SKM-1 (cell line): Measurements from ENCODE around the gene PELI2.
A peak's percentile ranks its signal among the peaks of the same experiment; 100 is the strongest.

ENCODE experiments used
- DNase-seq: peaks from one replicate; lab custom pipeline; 2025; ENCODE audit not compliant: unreplicated experiment; lab: John Stamatoyannopoulos, UW

The PELI2 gene

DNA sequence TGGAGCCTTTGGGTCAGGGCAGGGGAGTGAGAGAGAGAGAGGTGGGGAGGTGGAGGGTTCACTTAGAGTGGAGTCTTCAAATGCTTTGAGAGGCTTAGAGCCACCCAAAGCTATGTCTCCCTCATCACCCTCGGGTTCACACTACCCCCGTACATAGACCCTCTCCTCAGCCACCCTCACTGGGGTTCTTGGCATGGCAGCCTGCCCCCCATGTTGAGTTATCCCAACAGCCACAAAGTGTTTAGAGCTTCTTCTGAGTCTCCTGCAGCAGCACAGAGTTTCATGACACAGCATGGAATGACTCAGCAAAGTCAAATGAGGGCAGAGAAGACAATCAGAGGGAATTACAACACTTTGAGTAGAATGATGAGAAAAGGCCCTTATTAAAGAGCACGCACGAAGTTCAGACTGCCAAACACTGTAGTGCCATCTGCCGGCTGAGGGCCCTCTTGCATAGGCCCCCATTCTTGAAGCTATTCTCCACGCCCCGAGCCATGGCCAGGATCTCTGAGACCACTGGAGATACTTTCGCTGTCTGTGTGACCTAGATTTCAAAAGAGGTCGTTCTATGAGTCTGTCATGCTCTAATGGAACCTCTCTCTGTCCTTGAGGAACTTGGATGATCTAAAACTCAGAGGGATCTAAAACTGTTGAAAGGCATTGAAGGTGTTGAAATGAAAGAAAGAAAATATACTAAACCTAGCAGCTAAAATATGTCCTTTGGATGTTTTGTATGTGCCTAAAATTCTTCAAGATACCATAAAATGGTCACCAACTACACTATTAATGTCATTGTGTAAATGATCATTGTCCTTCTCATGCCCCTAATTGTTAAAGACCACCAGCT lies 221.9 kb downstream of the PELI2 start:
- DNase-seq: peak; percentile 3

DNA sequence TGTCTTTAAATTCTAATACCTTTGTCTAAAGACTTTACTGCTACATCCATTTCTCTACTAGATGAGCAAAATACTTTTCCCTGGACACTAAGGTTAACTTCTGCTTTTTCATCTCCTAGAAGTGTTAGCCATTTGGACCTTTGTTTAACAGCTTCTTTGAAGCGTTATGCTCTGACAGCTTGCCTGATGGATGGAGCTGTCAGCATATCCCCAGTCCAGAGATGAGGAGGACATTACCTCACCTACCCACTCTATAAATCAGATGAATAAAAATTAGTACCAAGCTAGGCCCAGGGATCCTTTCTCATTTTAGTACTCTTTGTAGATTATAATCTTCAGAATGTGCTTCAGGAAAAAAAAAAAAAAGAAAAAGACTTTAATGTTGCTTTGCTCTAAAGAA lies 222.7 kb downstream of the PELI2 start:
- DNase-seq: no peak

DNA sequence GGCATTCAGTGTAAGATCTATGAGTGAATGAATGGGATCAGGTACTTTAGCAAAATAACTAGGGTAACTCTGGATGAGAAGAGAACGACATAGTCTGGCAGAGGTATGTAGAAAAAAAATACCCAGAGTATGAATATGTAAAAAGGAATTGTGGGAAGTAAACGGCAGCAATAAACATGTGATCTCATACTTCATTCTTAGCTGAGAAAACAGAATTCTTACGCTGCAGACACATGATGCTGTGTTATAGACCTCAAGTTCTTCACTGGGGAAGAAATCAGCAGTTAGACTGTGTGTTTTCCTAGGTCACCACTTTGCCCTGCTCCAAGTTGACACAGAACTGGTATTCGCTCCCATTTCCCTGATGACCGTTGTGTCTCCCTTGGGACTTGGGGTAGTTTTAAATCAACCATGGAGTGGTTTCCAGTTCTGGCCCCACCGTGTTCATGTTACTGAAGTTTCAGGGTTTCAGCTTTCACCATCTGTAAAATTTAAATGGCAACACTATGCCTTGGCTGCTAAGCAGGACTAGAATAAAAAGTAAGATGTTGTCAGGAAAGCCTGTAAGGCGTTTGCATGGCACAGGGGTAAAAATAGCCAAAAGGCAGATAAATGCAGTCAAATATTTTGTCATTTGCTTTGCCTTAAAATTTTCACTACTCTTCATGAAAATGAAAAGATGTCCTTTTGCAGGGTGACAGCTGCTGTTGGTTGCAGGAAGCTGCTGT lies 223.7 kb downstream of the PELI2 start:
- DNase-seq: no peak

DNA sequence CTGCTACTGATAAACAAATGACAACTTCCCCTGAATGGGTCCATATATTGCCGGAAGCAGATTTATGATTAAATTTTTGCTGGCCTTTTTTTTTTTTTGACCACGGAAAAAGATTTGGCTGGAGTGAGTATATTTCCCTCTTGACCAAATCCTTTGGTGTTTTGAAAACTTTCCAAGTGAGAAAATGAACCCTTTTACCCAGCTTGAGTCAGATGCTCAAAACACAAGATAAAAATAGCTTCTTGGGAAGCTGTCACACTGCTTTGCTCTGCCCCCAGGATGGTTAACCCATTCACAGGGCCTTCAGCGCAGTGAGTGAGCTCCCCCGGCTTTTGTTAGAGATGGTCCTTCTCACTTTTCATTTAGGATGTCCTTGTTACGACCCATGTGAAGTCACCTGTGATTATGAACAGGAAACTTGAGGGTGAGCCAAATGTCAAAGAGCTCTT lies 224.3 kb downstream of the PELI2 start:
- DNase-seq: no peak

DNA sequence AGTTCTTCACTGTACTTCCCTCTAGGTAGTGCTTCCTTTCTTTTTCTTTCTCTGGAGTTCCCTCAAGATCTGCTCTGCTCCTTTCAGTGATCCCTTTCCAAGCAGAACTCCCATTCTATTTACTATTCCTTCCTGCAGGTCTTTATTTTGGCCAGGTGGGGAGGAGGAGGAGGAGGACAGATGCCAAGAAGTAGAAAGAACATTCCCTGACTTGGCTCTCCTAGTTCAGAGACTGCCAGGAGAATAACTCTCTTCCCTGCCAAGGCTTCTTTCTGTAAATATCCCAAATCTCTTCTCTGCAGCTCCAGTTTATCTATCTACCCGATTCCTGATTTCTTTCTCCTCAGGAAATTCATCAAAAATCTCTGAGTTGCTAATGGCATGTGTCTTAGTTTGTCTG lies 231.7 kb downstream of the PELI2 start:
- no peak for DNase-seq
